Heart right ventricle (tissue), 16 donors: ENCODE data around the gene ZCCHC8. TPM values are rescaled to one million over a fixed set of nuclear protein-coding genes. Genes with fewer than 3 reads are reported as not detected.

Experiments
- ATAC-seq, 8 donors: fragments of 200-7000 bp; cut with Tn5 transposase; one replicate each; pipeline ENCODE4 v1.9.1; 2020; ENCODE audit warnings: mild to moderate bottlenecking in 8 of 8, moderate library complexity in 8 of 8, moderate number of reproducible peaks in 1 of 8
- DNase-seq, 2 donors: peaks; one replicate each; pipeline ENCODE4 v3.0.0-alpha.2; 2020
- H3K27ac ChIP-seq, 10 donors: fragments of 200-600 bp; sonication (generic) in 2 of 10; one replicate each; pipeline versions ENCODE4 v1.5.0 to v1.8.0; 2020 to 2022; ENCODE audit warnings: mild to moderate bottlenecking in 3 of 10
- H3K27me3 ChIP-seq, 7 donors: fragments of 200-600 bp; one replicate each; pipeline ENCODE4 v1.8.0; 2021 to 2022; ENCODE audit warnings: mild to moderate bottlenecking in 2 of 7
- H3K36me3 ChIP-seq, 9 donors: fragments of 200-600 bp; sonication (generic) in 1 of 9; one replicate each; pipeline versions ENCODE4 v1.5.0 to v1.8.0; 2020 to 2022; ENCODE audit warnings: mild to moderate bottlenecking in 2 of 9
- H3K4me1 ChIP-seq, 9 donors: fragments of 200-600 bp; sonication (generic) in 1 of 9; one replicate each; pipeline versions ENCODE4 v1.5.0 to v1.8.0; 2020 to 2022; ENCODE audit warnings: mild to moderate bottlenecking in 4 of 9
- H3K4me3 ChIP-seq, 10 donors: fragments of 200-600 bp; sonication (generic) in 2 of 10; one replicate each; pipeline versions ENCODE4 v1.5.0 to v1.8.0; 2020 to 2022; ENCODE audit warnings: mild to moderate bottlenecking in 7 of 10, moderate library complexity in 2 of 10
- H3K9me3 ChIP-seq, 11 donors: fragments of 200-600 bp in 10 of 11; sonication (generic) in 2 of 11; one replicate each; pipeline versions ENCODE4 v1.5.0 to v1.8.0; 2013 to 2022; ENCODE audit warnings: mild to moderate bottlenecking in 2 of 11, control low read depth in 1 of 11, moderate library complexity in 1 of 11
- CTCF ChIP-seq, 9 donors: fragments of 200-600 bp; sonication (generic) in 2 of 9; IDR thresholded peaks; one replicate each; pipeline versions ENCODE4 v1.5.0 to v1.8.0; 2021 to 2022; ENCODE audit warnings: antibody characterized with exemption in 9 of 9, mild to moderate bottlenecking in 5 of 9, moderate library complexity in 1 of 9
- WGBS, 2 donors: extraction: QIAGEN DNeasy Blood & Tissue Kit; methylation state at CpG; one replicate each; pipeline ENCODE4 v1.1.7; 2013; ENCODE audit warnings: inconsistent platforms in 1 of 2; 5-methylcytosine and 5-hydroxymethylcytosine counted together
- intact Hi-C, 10 donors: fragments of 100-400 bp; cut with DNase I; formaldehyde crosslinking; loops; one replicate each; pipeline versions ENCODE4 v1.11.1 to v1.14.2; 2022
- long read RNA-seq, 3 donors: library from polyadenylated mRNA; unstranded; transcript quantifications; one replicate each; pipeline ENCODE4 v2.0.0, GENCODE V29; 2020 to 2021
- polyA plus RNA-seq, 2 donors: library from polyadenylated mRNA; stranded (reverse); fragments of 200-250 nt; gene quantifications; one replicate each; pipeline ENCODE4 v1.2.3, GENCODE V29; 2013
- total RNA-seq, 10 donors: library from RNA; stranded (reverse); fragmentation: NEBNext Ultra II Directional in 3 of 10; extraction: Animal tissue kit (Norgen Biotek cat#: 25700) in 3 of 10; gene quantifications; one replicate each; pipeline versions ENCODE4 v1.2.1 to v1.2.4, GENCODE V29; 2021 to 2023
- donor health status: Arrhythmogenic right ventricular cardiomyopathy.
- donor health status: ischemic (EF 13 %, LVEDD 7.1; RV severe dilation, severe dysfunction).
- donor health status: healthy with polysubstance abuse.
- donor health status: DM: no; HTN: yes; CAD: no.
- donor health status: DM: no; HTN: no; CAD: no.
- donor health status: ischemic (EF 25% LVEDD 6.9; RV normal size, moderate dysfunction).
- donor health status: ischemic (EF 25% LVEDD 5.7; RV mildly dilated, moderate dysfunction).
- donor health status: healthy.
- donor health status: DM: yes; HTN: yes; CAD: no.
- donor health status: Ischemic cardiomyopathy.
- donor health status: ischemic (EF 35%, LVEDD 5.7; RV mildly dilated, moderate dysfunction).
- donor health status: nonischemic (EF 11% LVEDD 7.7; RV severe dilation, severe dysfunction).
- donor health status: DM: yes; HTN: yes; CAD: no.
- donor health status: PGD.
- donor health status: ischemic (EF 29% LVEDD 5.4; RV normal size, mild dysfunction).
- donor health status: nonischemic (EF 23%, LVEDD 6.1; RV moderate dilation, normal function).

The ZCCHC8 gene
- 10 to 100 TPM in 2 of 10 donors, 1 to 10 TPM in 8; 7.9 to 11.1 (median 9.2) TPM for total RNA-seq
- polyA plus RNA-seq: 10 to 100 TPM in 1 of 2 donors, 1 to 10 TPM in 1; 7.5 to 29.6 TPM
- long read RNA-seq, donor 1, partial matches to known transcripts: 1 of 8 reads
- long read RNA-seq, donor 1, other reads (novel, unspliced or antisense): 5 of 8 reads
- long read RNA-seq, donor 2, partial matches to known transcripts: 0 of 3 reads
- long read RNA-seq, donor 2, other reads (novel, unspliced or antisense): 1 of 3 reads
- long read RNA-seq, donor 3, transcript ZCCHC8-210 (14 exons, 2,955 nt): major isoform, 11 of 16 reads
- long read RNA-seq, donor 3, partial matches to known transcripts: 1 of 16 reads
- long read RNA-seq, donor 3, other reads (novel, unspliced or antisense): 4 of 16 reads

- H3K27me3 ChIP-seq: no peaks in the 10 kb centered on the region
- H3K9me3 ChIP-seq: no peaks in the 10 kb centered on the region
- DNase-seq: peak; percentile 96 to 97
- peaks cover 0 to 58% (median 25%) of the 10 kb centered on the region in 9 donors for H3K36me3 ChIP-seq
- peak within 1 kb of the TSS; percentile 64 to 98 (median 75) for H3K4me3 ChIP-seq
- ATAC-seq: peak; percentile 98 to 99 (median 99)
- TF ChIP-seq CTCF (IDR thresholded peaks at IDR 0.05): peak in 3 of 9 donors; percentile 14 to 18 (median 14)
- intact Hi-C loops: loop anchor here in 1 of 10 donors (1.0 kb wide), 1 partner anchor 24 kb away; no protein-coding TSS in a partner anchor
- WGBS, 2 donors: 2 to 4% methylated on average over 52 of the region's 52 CpGs
- peak within 1 kb of the TSS; percentile 92 to 100 (median 98) for H3K27ac ChIP-seq
- H3K4me1 ChIP-seq: peaks cover 10 to 47% (median 27%) of the 10 kb centered on the region in 9 donors
Measured at GRCh38 chr12:122500685-122501488, at the start of gene ZCCHC8. Gene ZCCHC8, minus strand, starts transcription at chr12:122500932. Its CDS starts 92 bp downstream, at chr12:122500840.

DNA sequence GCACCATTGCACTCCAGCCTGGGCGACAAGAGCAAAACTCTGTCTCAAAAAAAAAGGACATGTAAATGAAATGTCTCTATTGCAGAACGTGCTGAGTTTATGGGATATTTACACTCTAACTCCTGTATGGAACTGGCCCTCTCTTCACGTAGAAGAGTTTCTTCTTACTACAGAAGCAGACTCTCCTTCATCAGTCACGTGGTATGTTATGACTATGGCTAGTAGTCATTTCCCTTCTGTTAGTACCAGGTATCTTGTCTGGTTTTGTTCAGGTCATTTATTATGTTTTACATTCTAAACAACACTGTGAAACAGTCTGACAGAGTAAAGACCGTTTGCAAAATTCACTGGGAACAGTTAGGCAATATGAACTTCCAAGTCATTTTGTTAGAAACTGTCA is 46.6 kb upstream of the ZCCHC8 start:
- Histone ChIP-seq H3K36me3 (peaks cover 0 to 98% (median 5%) of the 10 kb centered on the region in 9 donors), H3K27ac (no peak overlapping the region), H3K4me1 (no peaks in the 10 kb centered on the region), H3K27me3 (no peaks in the 10 kb centered on the region), H3K9me3 (no peaks in the 10 kb centered on the region), H3K4me3 (no peak overlapping the region)
- WGBS, 2 donors: 92% methylated on average over 5 of the region's 5 CpGs
- intact Hi-C loops: no loop called here
- no peak for DNase-seq
- no peak for TF ChIP-seq CTCF (IDR thresholded peaks at IDR 0.05)
- ATAC-seq: no peak

GRCh38 chr12:122545855-122546254 is 45.1 kb upstream of the ZCCHC8 start:
- Histone ChIP-seq H3K4me1 (no peaks in the 10 kb centered on the region), H3K27ac (no peak overlapping the region), H3K4me3 (no peak overlapping the region), H3K27me3 (no peaks in the 10 kb centered on the region), H3K36me3 (peaks cover 0 to 91% (median 5%) of the 10 kb centered on the region in 9 donors), H3K9me3 (no peaks in the 10 kb centered on the region)
- ATAC-seq (no peak), DNase-seq (no peak)
- 99 to 100% methylated on average over 2 of the region's 2 CpGs for WGBS, 2 donors
- intact Hi-C loops: no loop called here
- no peak for TF ChIP-seq CTCF (IDR thresholded peaks at IDR 0.05)

- H3K36me3 ChIP-seq: peaks cover 0 to 85% (median 5%) of the 10 kb centered on the region in 9 donors
Measured at GRCh38 chr12:122544537-122544936, 43.8 kb upstream of the ZCCHC8 start.

More at GRCh38 chr12:122544537-122544936, 43.8 kb upstream of the ZCCHC8 start:
- Histone ChIP-seq H3K9me3 (no peaks in the 10 kb centered on the region), H3K27me3 (no peaks in the 10 kb centered on the region), H3K4me3 (no peak overlapping the region), H3K4me1 (no peaks in the 10 kb centered on the region), H3K27ac (no peak overlapping the region)
- no peak for ATAC-seq
- no peak for TF ChIP-seq CTCF (IDR thresholded peaks at IDR 0.05)
- WGBS, 2 donors: 95 to 98% methylated on average over 2 of the region's 2 CpGs
- DNase-seq: no peak
- intact Hi-C loops: no loop called here
